Neutrophil (primary cell): ENCODE results near the gene AGPAT4.

Source experiments
- H3K27ac ChIP-seq: fragments of 200-600 bp; sonication (generic); 2 replicates; pipeline ENCODE4 v1.5.1; 2016; ENCODE audit warnings: mild to moderate bottlenecking, moderate library complexity
- H3K27me3 ChIP-seq: fragments of 200-600 bp; sonication (generic); 2 replicates; pipeline ENCODE4 v1.6.0; 2016; ENCODE audit warnings: mild to moderate bottlenecking
- H3K36me3 ChIP-seq: fragments of 200-600 bp; sonication (generic); 2 replicates; pipeline ENCODE4 v1.5.1; 2017
- H3K4me1 ChIP-seq, 2 experiments: fragments of 200-600 bp in 1 of 2; sonication (generic) in 1 of 2; 1 replicate in 1 of 2; 2 replicates in 1 of 2; pipeline versions ENCODE4 v1.5.1 to v1.6.1; 2013 to 2016; ENCODE audit warnings: low read depth in 1 of 2, low read length in 1 of 2, mild to moderate bottlenecking in 1 of 2, moderate library complexity in 1 of 2; ENCODE audit not compliant: control insufficient read depth in 1 of 2, insufficient read depth in 1 of 2
- H3K4me3 ChIP-seq, 2 experiments: fragments of 200-600 bp in 1 of 2; sonication (generic) in 1 of 2; 1 replicate in 1 of 2; 2 replicates in 1 of 2; pipeline ENCODE4 v1.5.1; 2013 to 2016; ENCODE audit warnings: low read depth in 1 of 2, low read length in 1 of 2, mild to moderate bottlenecking in 1 of 2, moderate library complexity in 1 of 2
- H3K9me3 ChIP-seq: fragments of 200-600 bp; sonication (generic); 2 replicates; pipeline ENCODE4 v1.5.1; 2016
- TF ChIP-seq, protein P1 (sequence below): fragments of 200-600 bp; sonication (generic); IDR thresholded peaks from 2 replicates; pipeline ENCODE4 v1.5.1; 2016; ENCODE audit warnings: antibody characterized with exemption

Gene AGPAT4

DNA sequence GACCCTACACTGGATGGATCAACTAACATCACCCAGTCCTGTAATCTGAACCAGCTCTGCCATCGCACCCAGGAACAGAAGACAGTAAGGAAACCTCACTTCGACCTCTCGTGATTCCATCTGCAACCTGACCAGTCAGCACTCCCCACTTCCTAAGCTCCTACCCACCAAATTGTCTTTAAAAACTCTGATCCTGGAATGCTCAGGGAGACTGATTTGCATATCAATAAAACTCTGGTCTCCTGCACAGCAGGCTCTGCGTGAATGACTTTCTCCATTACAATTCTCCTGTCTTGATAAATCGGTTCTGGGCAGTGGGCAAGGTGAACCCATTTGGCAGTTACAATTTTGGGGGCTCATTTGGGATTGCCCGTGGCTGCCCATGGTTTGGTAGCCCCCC lies 18.3 kb upstream of the AGPAT4 start:
- Histone ChIP-seq H3K36me3 (no peaks in the 10 kb centered on the region), H3K4me3 (no peak overlapping the region), H3K9me3 (no peaks in the 10 kb centered on the region), H3K4me1 (no peaks in the 10 kb centered on the region), H3K27me3 (no peaks in the 10 kb centered on the region), H3K27ac (no peak overlapping the region)
- TF ChIP-seq, protein P1, sequence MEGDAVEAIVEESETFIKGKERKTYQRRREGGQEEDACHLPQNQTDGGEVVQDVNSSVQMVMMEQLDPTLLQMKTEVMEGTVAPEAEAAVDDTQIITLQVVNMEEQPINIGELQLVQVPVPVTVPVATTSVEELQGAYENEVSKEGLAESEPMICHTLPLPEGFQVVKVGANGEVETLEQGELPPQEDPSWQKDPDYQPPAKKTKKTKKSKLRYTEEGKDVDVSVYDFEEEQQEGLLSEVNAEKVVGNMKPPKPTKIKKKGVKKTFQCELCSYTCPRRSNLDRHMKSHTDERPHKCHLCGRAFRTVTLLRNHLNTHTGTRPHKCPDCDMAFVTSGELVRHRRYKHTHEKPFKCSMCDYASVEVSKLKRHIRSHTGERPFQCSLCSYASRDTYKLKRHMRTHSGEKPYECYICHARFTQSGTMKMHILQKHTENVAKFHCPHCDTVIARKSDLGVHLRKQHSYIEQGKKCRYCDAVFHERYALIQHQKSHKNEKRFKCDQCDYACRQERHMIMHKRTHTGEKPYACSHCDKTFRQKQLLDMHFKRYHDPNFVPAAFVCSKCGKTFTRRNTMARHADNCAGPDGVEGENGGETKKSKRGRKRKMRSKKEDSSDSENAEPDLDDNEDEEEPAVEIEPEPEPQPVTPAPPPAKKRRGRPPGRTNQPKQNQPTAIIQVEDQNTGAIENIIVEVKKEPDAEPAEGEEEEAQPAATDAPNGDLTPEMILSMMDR = no peak

DNA sequence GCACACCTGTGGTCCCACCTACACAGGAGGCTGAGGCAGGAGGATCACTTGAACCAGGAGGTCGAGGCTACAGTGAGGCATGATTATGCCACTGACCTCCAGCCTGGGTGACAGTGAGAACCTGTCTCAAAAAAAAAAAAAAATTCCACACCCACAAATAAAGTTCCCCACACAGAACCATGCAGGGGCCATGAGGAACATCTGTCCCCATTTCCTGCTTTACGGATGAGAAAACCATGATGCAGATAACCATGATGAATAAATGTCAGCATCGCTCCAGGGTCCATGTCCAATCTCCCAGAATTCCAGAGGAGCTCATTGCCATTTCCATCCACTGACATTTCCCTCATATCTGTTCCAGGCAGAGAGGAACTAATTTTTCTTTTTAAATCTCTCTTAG lies 16.9 kb upstream of the AGPAT4 start:
- TF ChIP-seq, protein P1 = no peak
- Histone ChIP-seq H3K36me3 (no peaks in the 10 kb centered on the region), H3K27ac (no peak overlapping the region), H3K27me3 (no peaks in the 10 kb centered on the region), H3K4me1 (no peaks in the 10 kb centered on the region), H3K4me3 (no peak overlapping the region), H3K9me3 (no peaks in the 10 kb centered on the region)

DNA sequence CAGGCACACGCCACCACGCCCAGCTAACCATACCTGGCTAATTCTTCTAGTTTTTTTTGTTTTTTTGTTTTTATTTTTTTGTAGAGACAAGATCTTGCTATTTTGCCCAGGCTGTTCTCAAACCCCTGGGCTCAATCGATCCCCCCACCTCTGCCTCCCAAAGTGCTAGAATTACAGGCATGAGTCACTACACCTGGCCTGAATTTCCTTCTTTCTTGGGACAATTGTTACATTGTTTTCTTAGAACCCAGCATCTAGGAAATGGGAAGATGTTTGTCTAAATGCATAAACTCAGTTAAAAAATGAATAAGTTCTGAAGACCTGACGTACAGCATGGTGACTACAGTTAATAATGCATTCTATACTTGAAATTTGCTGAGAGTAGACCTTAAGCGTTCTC lies 10.8 kb upstream of the AGPAT4 start:
- no peaks in the 10 kb centered on the region for H3K4me1 ChIP-seq
- TF ChIP-seq, protein P1 = no peak
- H3K27me3 ChIP-seq = no peaks in the 10 kb centered on the region
- no peak overlapping the region for H3K27ac ChIP-seq
- H3K36me3 ChIP-seq = no peaks in the 10 kb centered on the region
- no peak overlapping the region for H3K4me3 ChIP-seq
- H3K9me3 ChIP-seq = no peaks in the 10 kb centered on the region

- H3K27me3 ChIP-seq = peaks cover 8% of the 10 kb centered on the region
- H3K27ac ChIP-seq = no peak overlapping the region
- no peaks in the 10 kb centered on the region for H3K36me3 ChIP-seq
- H3K4me1 ChIP-seq = no peaks in the 10 kb centered on the region
- H3K4me3 ChIP-seq = no peak overlapping the region
- no peaks in the 10 kb centered on the region for H3K9me3 ChIP-seq
- TF ChIP-seq, protein P1 = no peak
Measured at GRCh38 chr6:161281092-161281491, 7.2 kb upstream of the AGPAT4 start.

DNA sequence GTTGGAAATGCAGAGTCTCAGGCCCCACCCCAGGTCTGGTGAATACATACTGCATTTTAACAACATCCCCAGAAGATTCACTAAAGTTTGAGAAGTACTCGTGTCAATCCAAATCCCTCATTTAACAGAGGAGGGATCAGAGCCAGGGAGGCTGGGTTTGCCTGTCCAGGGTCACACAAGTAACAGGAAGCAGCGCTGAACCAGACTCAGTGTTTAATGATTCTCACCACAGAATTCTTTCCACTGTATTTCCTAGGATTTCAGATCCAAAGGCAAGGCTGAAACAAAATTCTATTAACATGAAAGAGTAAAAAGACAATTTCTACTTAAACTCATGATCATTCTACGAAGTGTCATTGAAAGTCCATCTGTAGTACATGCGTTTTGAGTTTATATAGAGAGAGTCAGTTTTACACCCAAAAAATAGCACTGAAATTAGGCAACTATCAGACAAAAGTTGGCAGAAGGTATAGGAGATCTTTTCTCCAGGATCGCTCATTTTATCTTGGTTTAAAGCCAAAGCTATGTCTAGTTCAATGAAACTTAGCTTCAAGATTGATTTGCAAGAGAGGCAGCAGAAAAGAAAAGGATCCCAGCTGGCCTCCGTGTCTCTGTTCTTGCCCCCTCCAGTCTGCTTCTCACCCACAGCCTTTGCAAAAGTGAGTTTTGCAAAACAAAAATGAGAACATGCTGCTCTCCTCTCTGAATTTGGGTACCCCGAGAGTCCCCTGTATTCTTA lies 6.0 kb upstream of the AGPAT4 start:
- Histone ChIP-seq H3K27me3 (peaks cover 13% of the 10 kb centered on the region), H3K27ac (no peak overlapping the region), H3K9me3 (no peaks in the 10 kb centered on the region), H3K4me3 (no peak overlapping the region), H3K36me3 (no peaks in the 10 kb centered on the region), H3K4me1 (no peaks in the 10 kb centered on the region)
- TF ChIP-seq, protein P1 = no peak
